HG03565 (cell line): ENCODE results near the gene HOXA9.

Experiments
- ATAC-seq: cut with Tn5 transposase; IDR thresholded peaks from one replicate; pipeline ENCODE4 v1.9.1; 2021; ENCODE audit warnings: mild to moderate bottlenecking, moderate library complexity; ENCODE audit not compliant: unreplicated experiment

Gene HOXA9

DNA sequence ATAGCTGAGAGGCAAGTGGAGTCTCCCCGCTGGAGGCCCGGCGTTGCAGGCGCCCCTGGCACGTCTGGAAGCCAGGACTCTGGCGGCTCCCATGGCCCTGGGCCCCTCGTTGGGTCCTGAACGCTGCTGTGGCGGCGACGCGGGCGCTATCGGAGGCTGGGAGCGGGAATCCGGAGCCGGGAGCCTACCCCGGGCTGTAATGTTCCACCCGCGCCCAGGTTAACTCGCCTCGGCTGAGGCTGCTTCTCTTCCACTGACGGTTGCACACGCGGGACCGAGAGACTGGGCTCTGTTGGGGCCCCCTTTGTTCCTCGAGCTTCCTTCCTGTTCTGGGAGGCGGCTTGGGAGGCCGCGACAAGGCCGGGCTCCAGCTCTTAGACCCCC is 20.6 kb downstream of the HOXA9 start:
- no peak for ATAC-seq

DNA sequence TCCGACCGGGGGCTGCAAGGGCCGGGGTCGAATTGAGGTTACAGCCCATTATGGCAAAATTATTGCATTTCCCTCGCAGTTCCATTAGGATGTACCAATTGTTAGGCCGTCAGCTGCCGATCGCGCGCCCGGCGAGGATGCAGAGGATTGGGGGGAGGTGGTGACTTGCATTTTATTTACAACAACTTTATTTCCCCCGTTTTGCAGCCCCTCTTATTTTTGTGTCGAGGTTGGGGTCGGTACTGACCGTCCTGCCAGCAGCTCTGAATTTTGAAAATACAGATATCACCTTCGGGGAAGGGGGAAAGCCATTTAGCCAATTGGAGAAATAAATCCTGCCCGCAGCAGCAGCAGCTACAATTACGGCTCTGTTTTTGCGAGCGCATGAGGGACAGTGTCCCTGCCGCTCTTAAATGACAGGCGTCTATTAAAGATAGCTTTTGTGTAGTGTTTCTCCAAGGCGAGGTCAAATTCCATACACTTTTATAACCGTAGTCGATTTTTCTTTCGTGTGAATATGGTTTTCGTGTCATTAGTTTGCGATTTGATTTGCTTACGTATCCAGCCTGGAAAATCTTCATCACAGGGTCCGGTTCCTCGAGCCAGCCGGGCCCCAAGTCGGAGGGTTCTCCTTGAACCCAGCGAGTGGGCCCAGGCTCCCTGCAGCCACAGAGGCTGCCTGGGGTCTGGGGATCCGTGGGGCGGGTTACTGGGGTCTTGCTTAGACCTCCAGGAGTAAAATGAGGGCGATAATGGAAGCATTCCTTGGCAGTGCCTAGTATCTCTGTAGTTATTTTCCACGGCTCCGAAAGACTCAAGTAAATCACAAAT is 21.2 kb downstream of the HOXA9 start:
- ATAC-seq: no peak

DNA sequence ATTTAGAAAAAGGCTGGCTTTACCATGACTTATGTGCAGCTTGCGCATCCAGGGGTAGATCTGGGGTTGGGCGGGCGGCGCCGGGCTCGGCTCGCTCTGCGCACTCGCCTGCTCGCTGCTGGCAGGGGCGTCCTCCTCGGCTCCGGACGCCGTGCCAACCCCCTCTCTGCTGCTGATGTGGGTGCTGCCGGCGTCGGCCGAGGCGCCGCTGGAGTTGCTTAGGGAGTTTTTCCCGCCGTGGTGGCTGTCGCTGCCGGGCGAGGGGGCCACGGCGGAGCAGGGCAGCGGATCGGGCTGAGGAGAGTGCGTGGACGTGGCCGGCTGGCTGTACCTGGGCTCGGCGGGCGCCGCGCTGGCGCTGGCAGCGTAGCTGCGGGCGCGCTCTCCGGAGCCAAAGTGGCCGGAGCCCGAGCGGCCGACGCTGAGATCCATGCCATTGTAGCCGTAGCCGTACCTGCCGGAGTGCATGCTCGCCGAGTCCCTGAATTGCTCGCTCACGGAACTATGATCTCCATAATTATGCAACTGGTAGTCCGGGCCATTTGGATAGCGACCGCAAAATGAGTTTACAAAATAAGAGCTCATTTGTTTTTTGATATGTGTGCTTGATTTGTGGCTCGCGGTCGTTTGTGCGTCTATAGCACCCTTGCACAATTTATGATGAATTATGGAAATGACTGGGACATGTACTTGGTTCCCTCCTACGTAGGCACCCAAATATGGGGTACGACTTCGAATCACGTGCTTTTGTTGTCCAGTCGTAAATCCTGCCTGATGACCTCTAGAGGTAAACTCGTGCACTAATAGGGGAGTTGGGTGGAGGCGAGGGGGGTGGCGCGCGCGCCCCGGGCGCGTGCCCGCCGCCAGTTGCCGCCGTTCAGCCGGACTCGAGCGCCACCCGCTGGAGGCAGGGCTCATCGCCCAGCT is 22.1 kb downstream of the HOXA9 start, which contains the start of gene HOXA5:
Gene HOXA5 (minus strand): TSS at position 659 of the 927 bp plus-strand sequence. CDS start 74 bp downstream, at position 585.
- ATAC-seq: no peak

DNA sequence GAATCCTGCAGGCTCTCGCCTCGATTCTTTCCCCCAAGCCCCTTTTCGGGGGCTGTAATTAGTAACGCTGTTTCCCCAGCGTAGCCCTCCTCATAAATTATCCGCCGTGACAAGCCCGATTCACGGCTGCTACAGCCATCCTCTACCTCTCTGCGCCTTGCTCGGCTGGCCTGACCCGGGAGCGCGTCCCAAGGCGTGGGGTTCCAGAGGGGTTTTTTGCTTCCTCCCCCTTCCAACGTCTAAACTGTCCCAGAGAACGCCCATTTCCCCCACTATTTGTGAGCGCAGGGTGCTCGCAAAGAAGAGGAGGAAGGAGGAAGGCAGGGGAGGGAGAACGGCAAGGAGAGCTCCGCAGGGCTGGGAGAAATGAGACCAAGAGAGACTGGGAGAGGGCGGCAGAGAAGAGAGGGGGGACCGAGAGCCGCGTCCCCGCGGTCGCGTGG is 22.7 kb downstream of the HOXA9 start:
- no peak for ATAC-seq

DNA sequence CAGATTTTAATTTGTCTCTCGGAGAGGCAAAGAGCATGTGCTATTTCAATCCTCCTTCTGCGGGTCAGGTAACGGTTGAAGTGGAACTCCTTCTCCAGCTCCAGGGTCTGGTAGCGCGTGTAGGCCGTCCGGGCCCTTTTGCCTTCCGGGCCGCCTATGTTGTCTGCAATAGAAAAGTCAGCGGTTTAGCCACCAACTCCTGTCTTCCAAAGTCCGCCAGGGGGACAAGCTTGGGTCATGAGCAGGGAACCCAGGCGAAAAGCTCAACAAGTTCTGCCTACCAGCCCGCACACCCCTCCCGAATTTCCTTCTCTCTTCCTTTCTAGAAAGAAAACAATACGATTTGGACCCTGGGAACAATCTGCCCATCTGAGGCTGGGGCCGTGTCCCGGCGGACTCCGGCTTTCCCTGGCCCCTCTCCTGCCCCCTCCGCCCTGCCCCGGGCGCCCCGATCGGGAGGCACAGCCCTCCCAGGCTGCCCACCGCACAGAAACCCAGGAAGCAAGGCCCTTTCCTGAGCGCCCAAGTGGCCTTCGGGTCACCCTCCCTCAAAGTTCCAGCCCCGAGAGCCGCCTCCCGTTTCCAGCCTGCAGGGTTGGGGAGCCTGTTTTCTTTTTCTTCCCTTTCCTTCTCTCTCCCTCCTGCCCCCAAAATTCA is 23.3 kb downstream of the HOXA9 start:
- ATAC-seq: no peak

DNA sequence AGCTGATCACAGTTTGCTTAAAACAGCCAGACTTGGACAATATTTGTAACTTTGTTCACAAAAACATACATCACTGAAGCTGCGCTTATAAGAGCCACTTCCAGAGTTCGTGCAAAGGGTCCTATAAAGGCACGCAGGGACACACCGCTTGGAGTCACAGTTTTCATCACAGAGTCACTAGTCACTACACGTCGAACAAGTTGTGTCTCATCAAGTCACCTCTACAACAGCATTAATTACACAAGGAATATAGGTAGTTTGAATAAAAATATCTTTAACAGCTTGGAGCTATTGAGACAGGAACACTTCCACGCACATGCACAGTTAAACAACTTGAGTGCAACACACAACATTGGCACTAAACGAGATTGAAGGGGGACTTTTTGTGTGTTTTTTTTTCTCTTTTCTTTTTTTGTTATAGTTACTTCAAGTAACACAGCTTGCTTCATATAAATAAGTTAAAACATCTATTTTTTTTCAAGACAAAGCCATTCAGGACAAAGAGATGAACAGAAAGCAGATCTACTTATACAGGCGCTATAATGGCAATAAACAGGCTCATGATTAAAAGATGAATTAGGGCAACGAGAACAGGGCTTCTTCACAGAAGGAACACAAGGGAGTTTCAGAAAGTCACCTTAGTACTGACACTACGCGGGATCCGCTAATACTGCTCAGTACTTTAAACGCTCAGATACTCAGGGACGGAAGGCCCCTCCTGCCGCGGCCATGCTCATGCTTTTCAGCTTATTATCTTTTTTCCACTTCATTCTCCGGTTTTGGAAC is 24.0 kb downstream of the HOXA9 start:
- no peak for ATAC-seq

DNA sequence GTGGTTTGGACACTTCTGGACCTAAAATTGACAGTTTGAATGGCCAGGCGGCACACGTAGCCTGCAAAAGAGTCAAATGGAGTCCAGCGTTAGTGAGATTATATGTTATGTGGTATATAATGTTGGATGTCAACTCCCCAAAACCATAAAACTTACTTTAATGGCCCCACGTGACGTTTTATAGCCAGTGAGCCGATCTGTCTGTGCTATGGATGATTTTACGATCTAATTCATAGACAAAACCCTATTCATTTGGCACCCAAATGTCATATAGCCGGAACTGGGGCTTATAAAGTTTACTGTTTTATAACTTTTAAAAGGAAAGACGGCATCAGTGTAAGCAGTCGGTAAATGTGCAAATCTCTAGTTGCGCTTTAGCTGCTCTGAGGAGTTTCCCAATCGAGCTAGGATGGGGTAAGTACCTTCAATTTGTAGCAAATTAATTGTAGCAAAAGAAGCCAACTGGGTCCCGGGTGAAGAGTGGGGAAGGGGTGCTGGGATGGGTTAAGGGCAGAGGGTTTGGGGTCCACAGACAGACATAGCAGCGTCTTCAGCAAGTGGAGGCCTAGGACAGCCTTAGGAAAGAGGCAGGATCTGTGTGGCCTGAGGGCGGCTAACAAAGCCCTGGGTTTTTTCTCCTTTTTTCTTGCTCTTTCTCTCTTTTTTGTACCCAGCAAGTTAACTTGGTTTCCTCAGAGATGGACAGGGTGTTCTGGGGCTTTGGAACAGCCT is 25.0 kb downstream of the HOXA9 start:
- no peak for ATAC-seq

DNA sequence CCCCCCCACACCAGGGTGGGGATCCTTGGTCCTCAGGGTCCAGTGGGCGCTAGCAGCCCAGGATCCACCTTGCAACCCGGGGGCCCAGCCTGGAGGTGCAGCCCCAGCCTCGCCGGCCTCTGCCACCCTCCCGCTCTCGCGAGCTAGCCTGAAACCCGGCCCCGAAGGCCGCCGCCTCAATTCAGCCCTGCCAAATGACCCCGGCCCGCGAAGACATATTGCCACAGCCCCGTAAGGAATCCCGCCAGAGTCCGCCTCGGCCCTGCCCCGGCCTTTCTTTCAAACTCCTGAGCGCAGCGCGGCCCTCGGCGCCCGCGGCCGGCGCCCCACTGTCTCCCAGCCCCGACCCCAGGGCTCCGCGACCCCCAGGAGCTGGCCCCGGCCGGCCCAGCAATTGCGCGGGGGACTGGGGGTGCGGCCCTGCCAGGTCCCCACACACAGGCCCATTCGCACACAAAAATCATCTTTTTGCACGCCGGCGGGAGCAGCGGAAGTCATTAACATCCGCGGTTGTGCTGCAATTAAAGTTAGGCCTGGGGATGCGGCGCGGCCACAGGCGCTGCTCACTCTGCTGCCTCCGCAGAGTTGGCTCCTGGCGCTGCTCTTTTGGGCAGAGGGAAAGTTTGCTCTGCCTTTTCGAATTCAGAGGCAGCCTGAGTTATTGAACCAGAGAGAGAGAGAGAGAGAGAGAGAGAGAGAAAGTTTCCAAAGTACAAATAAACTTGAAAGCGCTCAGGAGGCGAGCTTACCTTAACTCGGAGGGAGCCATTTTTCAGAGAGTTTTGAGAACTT is 25.8 kb downstream of the HOXA9 start:
- no peak for ATAC-seq

DNA sequence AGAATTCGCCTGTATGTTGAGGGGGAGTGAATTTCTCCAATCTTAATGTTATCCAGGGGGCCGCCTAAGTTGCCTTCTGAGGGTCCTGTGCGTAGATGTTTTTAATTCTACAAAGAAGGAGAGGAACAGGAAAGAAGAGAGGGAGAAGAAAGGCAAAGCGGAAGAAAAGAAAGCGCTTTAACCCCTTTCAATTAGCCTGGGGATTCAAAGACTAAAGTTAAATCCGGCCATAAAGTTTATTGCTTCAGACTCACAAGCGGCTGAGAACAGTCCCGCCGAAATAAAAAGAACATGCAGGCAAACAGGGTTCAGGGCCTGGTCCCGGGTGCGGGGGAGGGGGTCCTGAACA is 26.4 kb downstream of the HOXA9 start:
- ATAC-seq: no peak

DNA sequence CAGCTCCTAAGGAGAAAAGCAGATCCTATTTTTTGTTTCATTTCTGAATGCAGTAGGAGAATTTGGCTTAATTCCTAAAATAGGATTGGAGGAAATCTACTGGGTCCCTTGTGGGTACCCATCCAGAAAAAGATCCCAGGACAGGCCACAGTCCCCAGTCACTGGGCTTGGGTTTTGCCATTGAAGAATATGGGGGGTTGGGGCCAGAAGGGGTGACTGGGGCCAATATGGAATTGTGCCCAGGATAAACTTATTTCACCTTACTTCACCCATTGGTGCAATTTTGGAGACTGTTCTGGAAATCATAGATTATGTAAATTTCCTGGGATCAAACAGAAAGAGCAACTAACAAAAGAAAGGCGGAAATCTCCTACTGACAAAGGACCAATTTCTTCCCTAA is 26.9 kb downstream of the HOXA9 start:
- no peak for ATAC-seq

DNA sequence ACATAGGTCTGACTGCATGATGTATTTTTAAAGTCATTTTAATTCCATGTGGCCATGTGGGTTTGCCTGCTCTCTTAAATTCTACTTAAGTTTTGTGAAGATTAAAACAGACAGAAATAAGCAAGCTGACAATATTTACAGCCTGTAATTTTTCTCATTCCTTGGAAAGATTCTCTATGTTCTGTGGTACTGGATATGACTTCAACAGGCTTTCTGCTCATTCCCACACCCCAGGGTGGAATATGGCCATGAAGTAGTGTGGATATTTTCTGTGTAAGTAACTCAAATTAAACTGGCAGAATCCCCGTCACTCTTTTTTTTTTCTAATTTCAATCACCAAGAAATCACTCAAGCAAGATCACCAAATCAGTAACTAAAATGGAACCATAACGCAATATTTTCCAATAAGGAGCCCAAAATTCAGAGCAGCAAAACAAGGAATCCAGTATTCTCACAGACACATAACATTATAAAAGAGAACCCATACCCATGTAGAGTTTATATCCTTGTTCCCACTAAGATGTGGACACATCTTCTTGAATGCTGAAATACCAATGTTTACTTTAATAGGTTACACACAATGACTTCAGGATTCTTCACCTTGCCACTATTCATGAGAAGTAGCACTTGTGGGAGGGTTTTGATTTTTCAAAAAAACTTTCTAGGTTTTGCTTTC is 27.6 kb downstream of the HOXA9 start:
- no peak for ATAC-seq

DNA sequence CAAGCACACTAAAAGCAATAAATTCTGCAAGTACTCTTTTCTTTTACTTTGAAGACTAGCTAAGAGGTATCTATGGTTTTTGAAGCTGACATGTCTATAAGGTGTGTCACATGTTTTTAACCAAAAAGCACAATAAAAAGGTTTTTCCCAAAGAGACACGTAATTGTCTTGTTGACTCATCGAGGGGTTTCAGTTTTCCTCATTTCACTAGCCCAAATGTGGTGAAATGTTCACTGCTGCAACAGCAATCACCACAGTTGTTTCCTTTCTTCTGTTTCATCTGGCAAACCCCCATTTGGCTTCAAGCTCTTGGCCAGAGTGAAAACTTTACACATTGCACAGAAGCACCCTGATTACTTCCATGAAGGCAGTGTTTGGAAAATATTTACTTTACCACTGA is 30.9 kb downstream of the HOXA9 start:
- no peak for ATAC-seq

DNA sequence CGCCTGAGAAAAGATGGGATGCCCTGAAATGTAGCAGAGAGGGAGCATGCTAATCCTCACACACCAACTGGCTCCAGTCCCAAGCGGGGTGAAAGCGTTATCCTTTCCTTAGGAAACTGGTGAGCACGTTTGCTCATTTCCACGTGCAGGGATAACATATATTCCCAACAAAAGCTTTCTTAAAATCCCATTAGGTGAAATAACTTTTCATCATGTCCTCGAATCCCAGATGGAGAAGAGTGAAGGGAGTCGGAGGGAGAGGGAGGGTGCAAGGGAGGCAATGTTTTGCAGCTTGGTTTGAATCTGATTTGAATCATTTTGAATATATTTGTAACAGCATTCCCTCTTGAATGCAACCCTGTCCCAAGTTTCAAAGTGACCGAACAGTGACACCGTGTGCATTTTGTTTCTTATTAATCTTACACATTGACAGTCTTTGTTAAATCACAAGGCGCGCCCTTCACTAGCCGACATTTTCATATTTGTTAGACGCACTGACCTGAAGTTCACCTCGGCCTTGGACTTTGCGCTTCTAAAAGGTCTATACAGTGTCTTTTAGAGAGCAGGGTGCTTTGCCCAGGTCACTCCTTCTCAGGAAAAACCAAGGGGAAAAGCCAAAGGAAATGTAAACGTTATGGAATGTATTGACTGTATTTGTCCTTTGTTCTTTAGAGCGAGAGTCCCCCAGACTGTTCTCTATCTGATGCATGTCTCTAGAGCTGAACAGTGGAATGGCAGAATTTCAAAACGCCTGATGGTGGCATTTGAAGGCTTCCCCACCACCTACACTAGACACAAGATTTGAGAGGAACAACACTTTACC is 31.7 kb downstream of the HOXA9 start:
- ATAC-seq: no peak

DNA sequence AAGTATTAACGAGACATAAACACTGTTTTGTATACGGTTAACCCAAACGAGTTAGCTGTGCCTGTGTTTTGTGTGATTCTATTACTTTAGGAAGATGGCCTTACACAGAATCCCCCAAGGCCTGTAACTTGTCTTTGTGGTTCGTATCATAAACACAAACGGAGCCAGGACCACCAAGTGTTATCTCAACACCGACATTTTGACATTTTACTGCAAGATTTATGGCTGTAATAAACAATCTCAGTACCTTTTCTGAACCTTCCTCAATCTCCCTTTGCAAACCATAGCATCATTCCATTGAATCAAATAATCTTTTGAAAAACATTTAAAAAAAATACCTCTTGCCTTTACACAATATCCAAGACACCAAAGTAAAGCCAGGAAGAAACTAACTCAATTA is 32.4 kb downstream of the HOXA9 start:
- no peak for ATAC-seq

DNA sequence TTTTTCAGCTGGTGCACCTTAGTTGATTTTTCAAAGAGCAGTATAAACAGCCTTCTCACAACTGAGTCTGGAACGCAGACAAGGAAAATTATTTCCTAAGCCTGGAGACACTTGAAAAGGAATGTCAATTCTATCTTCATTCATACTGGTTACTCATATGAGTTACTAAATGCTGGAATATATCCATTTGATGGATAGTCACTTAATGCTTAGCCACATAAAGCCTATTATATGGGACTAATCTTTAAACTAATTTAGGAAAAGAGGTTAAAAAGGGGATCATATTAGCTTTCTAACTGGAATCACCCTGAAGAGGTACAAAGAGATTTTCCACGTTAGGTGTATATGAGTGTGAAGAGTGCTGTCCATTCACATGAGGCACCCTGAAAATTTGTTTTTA is 33.1 kb downstream of the HOXA9 start:
- ATAC-seq: no peak

DNA sequence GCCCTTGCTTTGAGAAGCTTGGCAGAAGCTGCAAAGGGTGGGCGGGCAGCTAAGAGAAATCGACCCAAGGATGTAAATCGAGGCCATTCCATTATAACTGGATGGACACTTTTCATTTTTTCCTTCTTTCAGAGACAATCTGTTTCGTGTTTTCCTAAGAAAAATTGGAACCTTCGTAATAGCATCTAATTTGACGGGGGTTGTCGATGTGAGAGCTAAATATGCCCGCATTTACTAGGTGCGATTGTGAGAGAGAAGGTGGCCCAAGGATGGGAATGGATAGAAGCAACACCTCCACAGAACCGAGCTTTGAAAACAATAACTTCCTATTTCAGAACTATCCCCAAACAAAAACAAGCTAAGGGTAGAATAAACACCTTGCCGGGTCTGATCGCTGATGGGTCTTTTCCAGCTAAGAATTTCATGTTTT is 33.9 kb downstream of the HOXA9 start:
- ATAC-seq: no peak

DNA sequence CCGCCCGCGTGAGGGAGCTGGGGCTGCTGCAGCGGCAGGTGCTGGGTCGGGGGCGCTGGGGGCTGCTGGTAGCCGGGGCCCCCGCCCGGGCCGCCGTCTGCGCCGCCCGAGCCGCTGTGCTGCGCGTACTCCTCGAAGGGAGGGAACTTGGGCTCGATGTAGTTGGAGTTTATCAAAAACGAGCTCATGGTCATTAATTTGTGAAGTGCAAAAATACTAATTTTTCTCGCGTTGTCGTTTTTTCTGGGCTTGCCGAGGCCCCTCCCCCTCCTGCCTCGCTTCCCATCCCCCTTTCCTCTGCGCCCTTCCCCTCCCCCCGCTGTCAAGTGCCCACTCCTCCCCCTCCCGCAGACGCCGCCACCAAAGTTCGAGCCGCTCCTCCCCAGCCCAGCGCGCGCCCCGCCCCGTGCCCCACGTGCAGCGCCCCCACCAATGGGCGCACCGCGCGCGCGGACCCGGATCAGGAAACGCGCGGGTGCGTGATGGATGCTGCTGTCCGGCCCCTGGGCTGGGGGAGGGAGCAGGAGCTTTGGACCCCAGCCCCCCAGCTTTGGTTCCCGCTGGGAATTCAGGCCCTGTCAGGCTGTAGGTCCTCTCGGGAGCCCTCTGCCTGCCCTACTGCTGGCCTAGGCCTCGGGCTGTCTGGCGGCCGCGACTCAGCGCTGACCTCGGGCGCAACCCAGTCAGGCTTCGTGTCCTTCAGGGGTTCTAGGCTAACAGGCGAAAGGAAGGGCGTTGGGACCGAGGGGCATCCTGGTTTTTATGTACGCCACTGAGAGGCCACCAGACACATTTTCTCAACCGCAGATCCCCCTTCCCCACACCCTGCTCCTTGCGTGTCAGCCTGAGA is 34.6 kb downstream of the HOXA9 start, which contains the start of gene HOXA4:
Gene HOXA4 (minus strand): TSS at position 218 of the 850 bp plus-strand sequence. CDS start 24 bp downstream, at position 194.
- no peak for ATAC-seq
